SIG-M5 treated with dmso at 0.1 percent for 504 hours (cell line): ENCODE results near the gene UBE3A.

Experiments used
- DNase-seq: peaks from one replicate; lab custom pipeline; 2025; ENCODE audit not compliant: unreplicated experiment; lab: John Stamatoyannopoulos, UW

The UBE3A gene

GRCh38 chr15:25406846-25407245 is 32.0 kb downstream of the UBE3A start:
- no peak for DNase-seq

DNA sequence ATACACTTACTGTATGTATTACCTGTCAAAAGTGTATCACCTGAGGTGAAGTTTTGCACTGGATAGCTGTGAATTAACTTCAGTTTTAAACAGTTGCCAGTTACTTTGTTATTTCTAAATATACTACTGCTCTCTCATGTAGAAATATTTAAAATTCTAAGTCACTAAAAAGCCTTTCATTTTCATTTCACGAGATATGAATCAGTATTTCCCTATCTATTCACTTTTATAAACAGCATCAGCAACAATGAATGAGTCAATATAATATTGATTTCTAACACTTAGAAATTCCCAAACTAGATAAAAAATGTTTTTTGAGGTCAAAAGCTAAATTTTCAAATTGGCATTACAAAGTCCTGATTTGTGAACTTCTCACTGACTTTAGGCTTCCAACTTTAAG is 32.6 kb downstream of the UBE3A start:
- DNase-seq = no peak

DNA sequence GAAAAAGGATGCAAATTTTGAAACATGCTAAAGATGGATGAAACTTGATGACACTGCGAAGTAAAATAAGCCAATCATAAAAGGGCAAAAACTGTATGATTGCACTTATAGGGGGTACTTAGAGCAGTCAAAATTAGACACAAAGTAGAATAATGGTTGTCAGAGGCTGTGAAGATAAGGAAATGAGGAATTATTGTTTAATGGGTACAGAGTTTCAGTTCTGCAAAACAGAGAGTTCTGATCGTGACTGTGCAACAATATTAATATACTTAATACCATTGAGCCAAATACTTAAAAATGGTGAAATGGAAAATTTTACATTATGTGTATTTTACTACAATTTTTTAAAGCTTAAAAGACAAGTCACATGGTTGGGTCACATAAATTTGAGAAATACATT is 35.1 kb downstream of the UBE3A start:
- DNase-seq = no peak

- no peak for DNase-seq
Measured at GRCh38 chr15:25402342-25402741, 36.5 kb downstream of the UBE3A start.

DNA sequence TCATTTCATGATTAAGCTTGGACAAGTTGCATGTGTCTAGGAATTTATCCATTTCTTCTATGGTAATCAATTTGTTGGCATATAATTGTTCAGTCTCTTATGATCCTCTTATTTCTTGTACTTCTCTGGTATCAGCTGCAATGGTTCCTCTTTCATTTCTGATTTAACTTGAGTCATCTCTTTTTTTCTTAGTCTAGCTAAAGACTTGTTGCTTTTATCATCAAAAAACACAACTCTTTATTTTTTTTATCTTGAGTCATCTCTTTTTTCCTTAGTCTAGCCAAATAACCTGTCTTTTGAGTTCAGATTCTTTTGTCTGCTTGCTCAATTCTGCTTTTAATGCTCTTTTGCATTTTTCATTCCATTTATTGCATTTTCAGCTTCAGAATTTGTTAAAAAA is 37.3 kb downstream of the UBE3A start:
- DNase-seq = peak; percentile 4

GRCh38 chr15:25397100-25397499 is 41.7 kb downstream of the UBE3A start:
- no peak for DNase-seq

DNA sequence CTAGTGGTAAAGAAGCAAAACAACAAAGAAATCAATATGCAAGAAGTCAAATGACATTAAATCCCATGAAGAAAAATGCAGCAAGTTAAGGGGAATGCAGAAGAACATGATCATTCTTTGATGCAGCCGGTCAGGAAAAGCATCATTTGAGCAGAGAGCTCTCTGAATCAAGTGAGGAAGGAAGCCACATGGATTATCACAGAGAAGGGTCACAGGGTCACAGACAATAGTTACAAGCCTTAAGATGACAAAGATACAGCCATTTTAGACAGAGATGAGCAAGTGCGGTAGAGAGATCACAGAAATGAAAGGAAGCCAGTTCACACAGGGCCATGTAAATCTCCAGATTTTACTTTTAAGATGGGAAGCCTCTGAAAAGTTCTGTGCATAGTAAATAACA is 43.9 kb downstream of the UBE3A start:
- no peak for DNase-seq

DNA sequence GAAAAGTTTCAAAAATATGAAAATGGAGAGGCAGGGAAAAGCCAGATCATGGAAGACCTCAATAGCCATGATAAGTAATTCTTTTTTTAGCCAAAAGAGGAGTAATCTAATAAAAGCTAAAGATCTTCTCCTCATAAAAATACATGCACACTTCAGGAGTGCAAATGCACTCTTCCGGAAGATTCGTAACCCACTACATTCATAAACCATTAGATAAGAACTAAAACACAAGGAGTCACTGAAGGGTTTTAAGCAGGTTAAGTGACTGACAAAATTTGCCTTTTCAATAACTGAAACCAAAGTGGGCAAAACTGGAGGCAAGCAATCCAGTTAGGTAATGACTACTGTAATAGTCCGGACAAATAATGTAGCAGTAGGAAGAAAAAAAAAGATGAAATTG is 46.0 kb downstream of the UBE3A start:
- no peak for DNase-seq

GRCh38 chr15:25391971-25392721 is 46.7 kb downstream of the UBE3A start:
- DNase-seq = no peak

DNA sequence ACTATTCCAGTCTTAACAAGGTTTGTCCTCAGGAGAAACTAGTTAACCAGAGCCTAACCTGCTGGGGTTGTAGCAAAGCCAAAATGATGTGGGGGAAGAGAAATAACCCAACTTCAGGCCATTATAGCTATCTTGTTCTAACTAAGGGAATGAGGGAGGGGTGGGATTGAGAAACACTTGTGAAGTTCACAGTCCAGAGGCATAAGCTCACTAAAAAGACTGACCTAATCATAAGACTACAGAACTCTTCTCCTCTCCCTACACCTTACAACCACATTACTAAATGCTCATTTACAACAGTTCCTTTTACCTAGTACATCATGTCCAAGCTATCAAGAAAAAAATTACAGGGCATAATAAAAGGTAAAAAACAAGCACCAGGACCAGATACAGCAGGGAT is 52.8 kb downstream of the UBE3A start:
- no peak for DNase-seq

DNA sequence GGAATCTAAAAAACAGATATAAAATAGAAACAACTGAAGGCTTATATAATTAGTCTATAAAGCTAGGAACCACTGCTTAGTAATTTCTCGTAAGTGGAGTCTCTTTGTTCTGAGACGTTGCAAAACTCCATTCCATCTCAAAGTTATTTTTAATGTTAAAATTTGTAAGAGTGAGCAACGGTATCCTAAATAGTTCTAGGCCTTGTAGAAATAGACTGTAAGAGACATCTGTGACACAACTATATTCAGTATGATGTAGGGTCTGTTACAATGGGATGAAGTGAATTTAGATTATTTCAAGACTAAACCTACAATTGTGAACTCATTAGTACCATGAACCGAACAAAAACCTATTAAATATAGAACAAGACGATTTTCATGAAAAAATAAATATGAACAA is 57.2 kb downstream of the UBE3A start:
- DNase-seq = no peak

- no peak for DNase-seq
Measured at GRCh38 chr15:25378501-25378901, 60.3 kb downstream of the UBE3A start.

GRCh38 chr15:25375557-25375956 is 63.3 kb downstream of the UBE3A start:
- DNase-seq = no peak

DNA sequence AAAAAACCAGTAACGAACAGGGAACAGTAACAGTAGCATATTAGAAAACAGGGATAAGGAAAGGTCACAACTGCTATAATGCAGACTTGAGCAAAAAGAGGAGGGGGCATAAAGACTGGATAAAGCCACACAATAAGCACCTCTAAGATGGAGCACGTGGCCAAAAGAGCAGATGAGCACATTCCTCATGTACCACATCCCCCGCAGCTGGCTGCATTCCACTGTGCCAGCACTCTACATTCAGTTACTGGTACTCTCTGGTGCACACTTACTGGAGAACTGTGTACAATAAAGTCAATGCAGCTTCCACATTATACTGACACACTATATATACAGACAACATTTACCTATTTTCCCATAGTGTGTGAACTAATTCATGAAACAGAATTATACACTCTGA is 64.7 kb downstream of the UBE3A start:
- DNase-seq = no peak

DNA sequence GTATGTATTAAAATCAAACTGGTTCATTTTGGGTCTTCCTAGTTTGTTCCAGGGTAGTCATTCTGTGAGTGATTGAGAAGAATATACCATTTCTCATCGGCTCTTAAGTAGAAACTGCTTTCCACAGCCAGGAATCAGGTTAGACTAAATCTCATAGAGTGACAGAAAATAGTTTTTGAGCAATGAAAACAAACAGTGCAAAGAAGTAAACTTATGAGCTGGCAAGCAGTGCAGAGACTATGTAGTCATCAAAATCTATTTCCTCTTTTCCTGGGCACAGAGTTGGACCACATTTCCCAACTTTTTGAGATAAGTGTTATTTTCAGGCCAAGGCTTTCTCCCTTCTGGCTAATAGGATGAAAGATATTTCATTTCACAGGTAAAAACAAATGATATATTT is 66.5 kb downstream of the UBE3A start:
- DNase-seq = no peak

DNA sequence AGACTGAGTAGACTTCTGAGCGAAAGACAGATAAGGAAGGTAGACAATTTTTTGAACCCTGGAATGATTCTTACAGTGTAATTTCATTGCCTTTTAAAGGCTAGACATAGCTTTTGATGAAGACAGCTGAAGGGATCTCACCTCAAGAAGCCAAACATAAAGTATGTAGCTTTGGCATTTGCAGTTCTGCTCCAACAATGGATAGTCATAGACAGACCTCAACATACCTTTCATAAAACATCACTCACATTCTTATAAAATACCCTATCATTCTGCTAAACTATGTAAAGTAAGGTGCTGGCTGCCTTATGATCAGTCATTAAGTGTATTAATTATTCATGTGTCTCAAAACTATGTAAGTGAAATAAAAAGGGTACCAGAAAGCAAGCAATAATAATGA is 70.0 kb downstream of the UBE3A start:
- DNase-seq = no peak

DNA sequence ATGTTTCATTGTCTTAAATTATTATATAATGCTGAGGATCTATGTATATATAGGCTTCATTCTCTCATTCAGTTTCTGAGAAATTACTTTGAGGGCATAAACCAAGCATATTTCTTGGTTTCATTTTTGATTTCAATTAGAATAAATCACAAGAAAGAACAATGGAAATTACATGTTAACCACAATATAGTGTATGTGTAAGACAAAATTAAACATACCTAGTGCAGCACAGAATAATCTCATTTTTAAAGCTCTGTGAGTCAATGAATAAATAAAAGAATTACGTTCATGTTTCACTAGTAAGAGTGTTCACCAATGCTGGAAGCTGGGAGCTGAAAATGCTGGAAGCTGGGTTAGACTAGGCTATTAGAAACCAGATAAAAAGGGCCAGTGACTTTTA is 72.8 kb downstream of the UBE3A start:
- DNase-seq = no peak

GRCh38 chr15:25362545-25362944 is 76.3 kb downstream of the UBE3A start:
- DNase-seq = no peak

GRCh38 chr15:25347707-25348106 is 91.1 kb downstream of the UBE3A start:
- DNase-seq = no peak

- DNase-seq = no peak
Measured at GRCh38 chr15:25346371-25346770, 92.5 kb downstream of the UBE3A start.

GRCh38 chr15:25345943-25346342 is 92.9 kb downstream of the UBE3A start:
- DNase-seq = no peak

GRCh38 chr15:25342629-25343028 is 96.2 kb downstream of the UBE3A start:
- DNase-seq = no peak

GRCh38 chr15:25339431-25339830 is 99.4 kb downstream of the UBE3A start:
- peak; percentile 5 for DNase-seq
